Measurements from ENCODE around the gene CFAP57. TPM values are rescaled to one million over a fixed set of nuclear protein-coding genes. Genes with fewer than 3 reads are reported as not detected.

The CFAP57 gene
- total and polyA plus RNA-seq, 9 of the 15 experiments (the other 6 are each of a cell fraction or from before 2014, with no cell fraction given) = 0.04 to 0.22 (median 0.07) TPM; not detected in 3

DNA sequence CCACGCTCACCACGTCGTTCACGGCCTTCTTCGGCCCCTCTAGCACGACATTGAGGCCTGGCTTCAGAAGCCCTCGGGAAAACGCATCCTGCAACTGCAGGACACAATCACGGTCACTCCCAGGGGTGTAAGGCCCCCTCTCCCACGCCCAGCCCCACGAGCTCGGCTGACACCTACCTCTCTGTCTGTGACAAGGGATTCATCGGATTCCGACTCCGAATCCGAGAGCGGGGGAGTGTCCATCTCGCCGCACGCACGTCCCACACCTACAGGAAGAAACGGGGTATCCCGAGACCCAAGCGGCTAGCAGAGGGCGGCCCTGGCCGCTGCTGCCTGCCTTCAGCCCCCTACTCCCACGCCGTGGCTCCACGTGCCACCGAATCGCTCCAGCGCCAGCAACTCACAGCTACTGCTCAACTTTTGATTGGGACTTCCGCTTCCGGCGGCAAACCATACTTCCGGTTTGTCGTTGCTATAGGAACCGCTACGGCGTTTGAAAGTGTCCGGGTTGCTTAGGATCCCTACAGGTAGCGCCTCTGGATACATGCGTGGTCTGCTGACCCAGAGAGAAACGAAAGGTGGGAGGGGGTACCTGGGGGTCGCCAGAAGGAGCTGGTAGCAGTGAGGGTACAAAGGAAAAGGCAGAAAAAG is at the start of gene CFAP57, which contains the start of gene EBNA1BP2 (continued):
- TF ChIP-seq MED1 (CRISPR knock-in tag; IDR thresholded peaks at IDR 0.05; ENCODE audit: borderline replicate concordance) (peak; percentile 22; the same call in 1 of the 2 replicates), USF2 (CRISPR knock-in tag; IDR thresholded peaks at IDR 0.05) (0 out of 2 replicates have a peak, but pooled peaks have one; percentile 28), NBN (IDR thresholded peaks at IDR 0.05; ENCODE audit: low read depth) (no peak; the same call in 1 of the 2 replicates), ESRRA (IDR thresholded peaks at IDR 0.05; ENCODE audit: borderline replicate concordance, low read depth) (peak; percentile 42; the same call in 1 of the 2 replicates), NFRKB (IDR thresholded peaks at IDR 0.05; ENCODE audit: low read depth) (no peak), RFX7 (CRISPR knock-in tag; IDR thresholded peaks at IDR 0.05) (no peak), SIX5 (IDR thresholded peaks at IDR 0.05; ENCODE audit: borderline replicate concordance in 1 of 2, insufficient read depth in 1 of 2, low read depth in 1 of 2, low read length in 2 of 2) (peak in 1 of 2 experiments; percentile 32; a peak in 1 of 4 replicates), MXD1 (CRISPR knock-in tag; IDR thresholded peaks at IDR 0.05; ENCODE audit: borderline replicate concordance, poor library complexity, severe bottlenecking) (peak; percentile 95), SOX6 (IDR thresholded peaks at IDR 0.05) (no peak; the same call in 1 of the 2 replicates), TRIM24 (IDR thresholded peaks at IDR 0.05) (peak in 1 of 2 experiments; percentile 84; a peak in 2 of 4 replicates), BRF2 (IDR thresholded peaks at IDR 0.05; ENCODE audit: borderline replicate concordance, insufficient read depth, insufficient read length) (no peak), STAT5B (CRISPR knock-in tag; IDR thresholded peaks at IDR 0.05) (no peak), SAFB (IDR thresholded peaks at IDR 0.05; ENCODE audit: borderline replicate concordance, low read depth, low read length) (no peak), CREBBP (IDR thresholded peaks at IDR 0.05; ENCODE audit: low read depth, low read length) (no peak), ZFX (CRISPR knock-in tag; IDR thresholded peaks at IDR 0.05) (peak; percentile 78), ZNF699 (CRISPR knock-in tag; IDR thresholded peaks at IDR 0.05; ENCODE audit: insufficient replicate concordance) (no peak), NCOA4 (IDR thresholded peaks at IDR 0.05; ENCODE audit: partially characterized antibody) (no peak), CXXC5 (CRISPR knock-in tag; IDR thresholded peaks at IDR 0.05) (peak; percentile 75), ZNF146 (CRISPR knock-in tag; IDR thresholded peaks at IDR 0.05; ENCODE audit: unreplicated experiment) (no peak), POLR3G (IDR thresholded peaks at IDR 0.05; ENCODE audit: extremely low read depth, insufficient read length, insufficient replicate concordance) (no peak), PML (IDR thresholded peaks at IDR 0.05; ENCODE audit: low read length) (peak; percentile 62; the same call in 1 of the 2 replicates)
- TF ChIP-seq, protein P1, sequence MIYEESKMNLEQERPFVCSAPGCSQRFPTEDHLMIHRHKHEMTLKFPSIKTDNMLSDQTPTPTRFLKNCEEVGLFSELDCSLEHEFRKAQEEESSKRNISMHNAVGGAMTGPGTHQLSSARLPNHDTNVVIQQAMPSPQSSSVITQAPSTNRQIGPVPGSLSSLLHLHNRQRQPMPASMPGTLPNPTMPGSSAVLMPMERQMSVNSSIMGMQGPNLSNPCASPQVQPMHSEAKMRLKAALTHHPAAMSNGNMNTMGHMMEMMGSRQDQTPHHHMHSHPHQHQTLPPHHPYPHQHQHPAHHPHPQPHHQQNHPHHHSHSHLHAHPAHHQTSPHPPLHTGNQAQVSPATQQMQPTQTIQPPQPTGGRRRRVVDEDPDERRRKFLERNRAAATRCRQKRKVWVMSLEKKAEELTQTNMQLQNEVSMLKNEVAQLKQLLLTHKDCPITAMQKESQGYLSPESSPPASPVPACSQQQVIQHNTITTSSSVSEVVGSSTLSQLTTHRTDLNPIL (CRISPR knock-in tag; IDR thresholded peaks at IDR 0.05) = no peak
- TF ChIP-seq, protein P2, sequence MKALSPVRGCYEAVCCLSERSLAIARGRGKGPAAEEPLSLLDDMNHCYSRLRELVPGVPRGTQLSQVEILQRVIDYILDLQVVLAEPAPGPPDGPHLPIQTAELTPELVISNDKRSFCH (CRISPR knock-in tag; IDR thresholded peaks at IDR 0.05) = no peak
- TF ChIP-seq, protein P2 (tag; IDR thresholded peaks at IDR 0.05) = no peak
- TF ChIP-seq, protein P3, sequence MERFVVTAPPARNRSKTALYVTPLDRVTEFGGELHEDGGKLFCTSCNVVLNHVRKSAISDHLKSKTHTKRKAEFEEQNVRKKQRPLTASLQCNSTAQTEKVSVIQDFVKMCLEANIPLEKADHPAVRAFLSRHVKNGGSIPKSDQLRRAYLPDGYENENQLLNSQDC (CRISPR knock-in tag; IDR thresholded peaks at IDR 0.05) = no peak

Data from K562 (cell line).